K562 (cell line): Measurements from ENCODE around the gene DTD1. TPM values are rescaled to one million over a fixed set of nuclear protein-coding genes. Genes with fewer than 3 reads are reported as not detected.

Experiments used
- ATAC-seq: fragments of 200-7000 bp; cut with Tn5 transposase; 3 replicates; pipeline ENCODE4 v1.9.1; 2020; ENCODE audit warnings: moderate library complexity
- BruUV-seq: library from RNA; stranded (reverse); fragments of 400-500 nt; replicated peaks from 2 replicates; lab custom pipeline; 2021; lab: Mats Ljungman, UMichigan
- CTCF ChIA-PET: fragments of 300-600 bp; formaldehyde crosslinking; extraction: SDS; loops from one replicate; lab custom pipeline; 2021; ENCODE audit warnings: low intra/inter-chr PET ratio; lab: Yijun Ruan, JAX
- POLR2A ChIA-PET: fragments of 300-600, 350-650 bp; sonication (Branson Sonifier 250); formaldehyde crosslinking; extraction: SDS; loops from one replicate; lab custom pipeline; 2021; ENCODE audit warnings: antibody characterized with exemption, inconsistent platforms; lab: Yijun Ruan, JAX
- DNase-seq, 4 experiments: peaks; one replicate each; pipeline versions ENCODE4 v3.0.0 to v3.0.0-alpha.2; 2011 to 2018; ENCODE audit warnings: low spot score in 3 of 4, mixed read lengths in 3 of 4; ENCODE audit errors: extremely low read depth in 1 of 4
- FAIRE-seq: peaks from 2 replicates; lab custom pipeline; 2011; peaks lifted over from hg19 to GRCh38; lab: Jason Lieb, UNC
- H2AFZ ChIP-seq: 2 replicates; pipeline ENCODE4 v1.6.0; 2011; ENCODE audit warnings: low read depth, low read length, control low read depth, inconsistent platforms
- H3K27ac ChIP-seq: fragments of 200-600 bp; 3 replicates; pipeline ENCODE4 v1.8.0; 2011; ENCODE audit warnings: low read depth, mild to moderate bottlenecking, control low read depth, inconsistent platforms, low read length, moderate library complexity, mixed read lengths; ENCODE audit errors: extremely low read depth
- H3K27me3 ChIP-seq, 2 experiments: fragments of 300-600 bp in 1 of 2; 2 replicates in 1 of 2; 3 replicates in 1 of 2; pipeline versions ENCODE4 v1.6.0 to v1.8.0; 2011; ENCODE audit warnings: inconsistent platforms in 2 of 2, low read length in 2 of 2, mild to moderate bottlenecking in 1 of 2, mixed read lengths in 1 of 2, moderate library complexity in 1 of 2; ENCODE audit not compliant: control insufficient read depth in 2 of 2, insufficient read depth in 2 of 2
- H3K36me3 ChIP-seq: fragments of 300-600 bp; 3 replicates; pipeline ENCODE4 v1.8.0; 2011; ENCODE audit warnings: mild to moderate bottlenecking, low read length, inconsistent platforms; ENCODE audit not compliant: control insufficient read depth, insufficient read depth
- H3K4me1 ChIP-seq, 2 experiments: fragments of 200-600 bp in 1 of 2; replicated peaks in 1 of 2; 2 replicates in 1 of 2; 3 replicates in 1 of 2; pipeline versions ENCODE4 v1.5.1 to v1.8.0; 2011; ENCODE audit warnings: inconsistent platforms in 2 of 2, low read length in 2 of 2, mild to moderate bottlenecking in 1 of 2, mixed read lengths in 1 of 2, moderate library complexity in 1 of 2; ENCODE audit not compliant: control insufficient read depth in 2 of 2, insufficient read depth in 2 of 2
- H3K4me2 ChIP-seq: 2 replicates; pipeline ENCODE4 v1.6.1; 2011; ENCODE audit warnings: low read length, control low read depth, inconsistent platforms, mixed read lengths; ENCODE audit not compliant: insufficient read depth
- H3K4me3 ChIP-seq: fragments of 200-600 bp; sonication (generic), shearing (Covaris generic); 2 replicates; pipeline ENCODE4 v1.5.1; 2016; ENCODE audit warnings: control low read depth, inconsistent platforms
- H3K79me2 ChIP-seq: fragments of 200-600 bp; 3 replicates; pipeline ENCODE4 v1.8.0; 2011; ENCODE audit warnings: low read length, inconsistent platforms; ENCODE audit not compliant: control insufficient read depth, insufficient read depth
- H3K9ac ChIP-seq, 2 experiments: 2 replicates each; pipeline versions ENCODE4 v1.6.0 to v1.6.1; 2011; ENCODE audit warnings: low read depth in 2 of 2, low read length in 2 of 2, control low read depth in 1 of 2, inconsistent platforms in 1 of 2, mild to moderate bottlenecking in 1 of 2, mixed read lengths in 1 of 2; ENCODE audit not compliant: insufficient read depth in 1 of 2
- H3K9me1 ChIP-seq: one replicate; pipeline ENCODE4 v1.6.0; 2011; ENCODE audit warnings: inconsistent platforms, mild to moderate bottlenecking, low read length, moderate library complexity; ENCODE audit not compliant: control insufficient read depth, insufficient read depth
- H3K9me3 ChIP-seq: replicated peaks from 2 replicates; pipeline ENCODE4 v1.5.1; 2011; ENCODE audit warnings: low read depth, low read length, inconsistent platforms; ENCODE audit not compliant: control insufficient read depth, insufficient read depth
- H4K20me1 ChIP-seq: replicated peaks from 2 replicates; pipeline ENCODE4 v1.6.1; 2011; ENCODE audit warnings: low read length, inconsistent platforms, mixed read lengths; ENCODE audit not compliant: control insufficient read depth, insufficient read depth
- E2F5 ChIP-seq: sonication (generic); formaldehyde crosslinking; IDR thresholded peaks from 2 replicates; pipeline ENCODE4 v1.8.0; 2022; ENCODE audit warnings: mild to moderate bottlenecking, missing genetic modification reagents
- IRF1 ChIP-seq: sonication (generic); formaldehyde crosslinking; IDR thresholded peaks from 2 replicates; pipeline ENCODE4 v1.8.0; 2022; ENCODE audit warnings: missing genetic modification reagents, mild to moderate bottlenecking, borderline replicate concordance
- MAZ ChIP-seq, 2 experiments: fragments of 450-650 bp in 1 of 2; sonication (generic) in 1 of 2; formaldehyde crosslinking; IDR thresholded peaks in 1 of 2; conservative IDR thresholded peaks in 1 of 2; 2 replicates each; pipeline versions ENCODE4 v1.4.0 to v1.5.0; 2020; ENCODE audit warnings: mild to moderate bottlenecking in 1 of 2, missing genetic modification reagents in 1 of 2
- NFIC ChIP-seq: fragments of 450-650 bp; IDR thresholded peaks from 2 replicates; pipeline ENCODE4 v1.6.1; 2017; ENCODE audit warnings: mild to moderate bottlenecking, inconsistent platforms
- POLR2AphosphoS2 ChIP-seq: IDR thresholded peaks from 2 replicates; pipeline ENCODE4 v1.6.1; 2012; ENCODE audit warnings: low read length, improper control_type of control experiment
- RREB1 ChIP-seq: fragments of 250-450 bp; sonication (Bioruptor Pico); IDR thresholded peaks from 2 replicates; pipeline ENCODE4 v1.4.0; 2020
- TAF15 ChIP-seq: fragments of 200-400 bp; formaldehyde crosslinking; IDR thresholded peaks from 2 replicates; pipeline ENCODE4 v1.6.1; 2017; ENCODE audit warnings: mild to moderate bottlenecking, low read depth, low read length, moderate library complexity
- TFE3 ChIP-seq: fragments of 450-650 bp; formaldehyde crosslinking; IDR thresholded peaks from 2 replicates; pipeline ENCODE4 v1.4.0; 2020; ENCODE audit warnings: mild to moderate bottlenecking, mixed read lengths
- THRAP3 ChIP-seq: fragments of 450-650 bp; IDR thresholded peaks from 2 replicates; pipeline ENCODE4 v1.6.1; 2016; ENCODE audit warnings: mild to moderate bottlenecking, inconsistent platforms, borderline replicate concordance
- TSC22D4 ChIP-seq: fragments of 450-650 bp; IDR thresholded peaks from 2 replicates; pipeline ENCODE4 v1.6.1; 2016; ENCODE audit warnings: missing genetic modification characterization, missing biosample characterization, control low read depth
- ZNF174 ChIP-seq: fragments of 250-450 bp; sonication (Bioruptor Pico); IDR thresholded peaks from 2 replicates; pipeline ENCODE4 v1.4.0; 2020; ENCODE audit warnings: mild to moderate bottlenecking
- ZZZ3 ChIP-seq: fragments of 450-650 bp; IDR thresholded peaks from 2 replicates; pipeline ENCODE4 v1.6.1; 2016; ENCODE audit warnings: antibody characterized with exemption, mild to moderate bottlenecking, moderate library complexity
- WGBS: fragments of 100-300 bp; shearing (Covaris generic); methylation state at CpG from one replicate; pipeline ENCODE4 v1.1.6; 2016; ENCODE audit warnings: low coverage, mixed read lengths; ENCODE audit not compliant: insufficient coverage; ENCODE audit errors: missing lambda C conversion rate; 5-methylcytosine and 5-hydroxymethylcytosine counted together
- in situ Hi-C: fragments of 300-500 bp; cut with MboI; formaldehyde crosslinking; loops from 4 replicates; pipeline ENCODE4 v1.15.0; 2018; ENCODE audit warnings: inconsistent platforms, mixed read lengths
- intact Hi-C: fragments of 100-400 bp; cut with micrococcal nuclease; formaldehyde crosslinking; loops from 2 replicates; pipeline ENCODE4 v1.14.2; 2022
- polyA plus RNA-seq, 8 experiments: library from polyadenylated mRNA; depleted of rRNA in 4 of 8; stranded (reverse) in 5 of 8; unstranded in 3 of 8; fragments of >200 nt; fragmentation: Nextera tagmentation in 2 of 8; fragmentation: Illumina TruSeq in 1 of 8; extraction: Ambion mirVana in 2 of 8; extraction: Trizol in 1 of 8; gene quantifications; 2 replicates each; pipeline versions ENCODE4 v1.2.1 to v1.2.3, GENCODE V29; 2011 to 2014; ENCODE audit warnings: inconsistent platforms in 1 of 8, missing spikeins in 1 of 8
- total RNA-seq, 7 experiments: library from RNA; depleted of rRNA in 6 of 7; stranded (reverse); fragments of >200 nt in 6 of 7; fragmentation: Illumina TruSeq in 2 of 7; extraction: Trizol in 2 of 7; gene quantifications; 2 replicates each; pipeline versions ENCODE4 v1.2.1 to v1.2.3, GENCODE V29; 2011 to 2021; ENCODE audit warnings: low replicate concordance in 1 of 7

The DTD1 gene
- total and polyA plus RNA-seq, 9 of the 15 experiments (the other 6 are each of a cell fraction or from before 2014, with no cell fraction given), result 5.7 to 28.6 (median 26.8) TPM

GRCh38 chr20:18737140-18737539 is 149.3 kb downstream of the DTD1 start:
- Histone ChIP-seq H2AFZ (no peak overlapping the region), H3K27me3 (no peaks in the 10 kb centered on the region; a peak in 1 of 5 replicates), H3K4me2 (no peak overlapping the region), H3K36me3 (no peaks in the 10 kb centered on the region), H3K9me3 (no peaks in the 10 kb centered on the region), H3K9me1 (no peaks in the 10 kb centered on the region), H3K4me3 (no peak overlapping the region), H3K9ac (no peak overlapping the region), H3K79me2 (no peaks in the 10 kb centered on the region), H4K20me1 (0 out of 2 replicates have a peak, but pooled peaks cover 5% of the 10 kb centered on the region), H3K27ac (no peak overlapping the region), H3K4me1 (peaks cover 0 to 14% of the 10 kb centered on the region in 2 experiments; a peak in 4 of 5 replicates)
- no peak for ATAC-seq
- no TSS peak for BruUV-seq
- intact Hi-C loops (no loop called here), in situ Hi-C loops (no loop called here)
- ChIA-PET POLR2A (no interaction called here), CTCF (no interaction called here)
- no peak for DNase-seq
- WGBS, result 43% methylated on average over 3 of the region's 4 CpGs
- FAIRE-seq, result no peak
- TF ChIP-seq ZNF174 (CRISPR knock-in tag) (no peak), TFE3 (no peak), NFIC (no peak), THRAP3 (no peak), RREB1 (CRISPR knock-in tag) (no peak), MAZ (CRISPR knock-in tag; conservative IDR thresholded peaks at IDR 0.05 in 1 of 2, IDR thresholded peaks at IDR 0.05 in 1 of 2) (no peak), TAF15 (no peak), ZZZ3 (no peak), IRF1 (CRISPR knock-in tag) (no peak), TSC22D4 (tag) (no peak), POLR2AphosphoS2 (no peak), E2F5 (CRISPR knock-in tag) (no peak)
